HepG2 (cell line): ENCODE data around the gene TADA2A. TPM values are rescaled to one million over a fixed set of nuclear protein-coding genes. Genes with fewer than 3 reads are reported as not detected.
"Not testable (repeated sequence)": the region's sequence is repeated elsewhere in the genome, so short reads cannot be mapped to it uniquely, and the experiment has no call there.

ENCODE experiments used
- ATAC-seq: fragments of 200-7000 bp; cut with Tn5 transposase; 3 replicates; pipeline ENCODE4 v1.9.1; 2020; ENCODE audit warnings: mild to moderate bottlenecking, moderate library complexity
- BruUV-seq: library from RNA; stranded (reverse); fragments of 400-500 nt; replicated peaks from 2 replicates; lab custom pipeline; 2021; lab: Mats Ljungman, UMichigan
- CTCF ChIA-PET: fragments of 300-600 bp; formaldehyde crosslinking; extraction: SDS; loops from one replicate; lab custom pipeline; 2021; ENCODE audit warnings: low total read pairs, inconsistent platforms, low intra/inter-chr PET ratio; lab: Yijun Ruan, JAX
- POLR2A ChIA-PET: fragments of 350-600 bp; sonication (Branson Sonifier 250); formaldehyde crosslinking; loops from one replicate; lab custom pipeline; 2020; ENCODE audit warnings: antibody characterized with exemption, inconsistent platforms; lab: Yijun Ruan, JAX
- DNase-seq: peaks from one replicate; pipeline ENCODE4 v3.0.0-alpha.2; 2015; ENCODE audit warnings: low spot score
- FAIRE-seq: peaks from 3 replicates; lab custom pipeline; 2011; peaks lifted over from hg19 to GRCh38; lab: Jason Lieb, UNC
- H2AFZ ChIP-seq: one replicate; pipeline ENCODE4 v1.6.1; 2011; ENCODE audit warnings: low read length, inconsistent platforms
- H3K27ac ChIP-seq: fragments of 300-600 bp; 3 replicates; pipeline ENCODE4 v1.8.0; 2011; ENCODE audit warnings: mixed run types, mild to moderate bottlenecking, mixed read lengths, low read length, inconsistent platforms; ENCODE audit not compliant: insufficient read depth; ENCODE audit errors: extremely low read length
- H3K27me3 ChIP-seq, 2 experiments: fragments of 200-600 bp in 1 of 2; 2 replicates in 1 of 2; 3 replicates in 1 of 2; pipeline versions ENCODE4 v1.6.0 to v1.8.0; 2011; ENCODE audit warnings: low read length in 2 of 2, mild to moderate bottlenecking in 2 of 2, moderate library complexity in 2 of 2, inconsistent platforms in 1 of 2; ENCODE audit not compliant: insufficient read depth in 2 of 2, control insufficient read depth in 1 of 2
- H3K36me3 ChIP-seq, 2 experiments: fragments of 200-600 bp in 1 of 2; replicated peaks in 1 of 2; 2 replicates in 1 of 2; 3 replicates in 1 of 2; pipeline versions ENCODE4 v1.5.1 to v1.8.0; 2011; ENCODE audit warnings: low read length in 2 of 2, inconsistent platforms in 1 of 2; ENCODE audit not compliant: insufficient read depth in 2 of 2, control insufficient read depth in 1 of 2
- H3K4me1 ChIP-seq: 2 replicates; pipeline ENCODE4 v1.5.1; 2012; ENCODE audit warnings: low read length, inconsistent platforms; ENCODE audit not compliant: insufficient read depth
- H3K4me2 ChIP-seq: 2 replicates; pipeline ENCODE4 v1.6.0; 2011; ENCODE audit warnings: low read depth, low read length, inconsistent platforms
- H3K4me3 ChIP-seq, 3 experiments: fragments of 200-600 bp in 1 of 3; sonication (generic), shearing (Covaris generic) in 1 of 3; replicated peaks in 1 of 3; 2 replicates each; pipeline ENCODE4 v1.5.1; 2011 to 2016; ENCODE audit warnings: low read length in 3 of 3, inconsistent platforms in 2 of 3, low read depth in 2 of 3, mild to moderate bottlenecking in 2 of 3, control low read depth in 1 of 3, mixed read lengths in 1 of 3; ENCODE audit not compliant: insufficient read depth in 1 of 3
- H3K79me2 ChIP-seq: one replicate; pipeline ENCODE4 v1.6.1; 2011; ENCODE audit warnings: low read length, inconsistent platforms; ENCODE audit not compliant: insufficient read depth
- H3K9ac ChIP-seq: 2 replicates; pipeline ENCODE4 v1.6.0; 2011; ENCODE audit warnings: mild to moderate bottlenecking, low read depth, low read length, inconsistent platforms; ENCODE audit not compliant: insufficient read depth
- H3K9me3 ChIP-seq: 2 replicates; pipeline ENCODE4 v1.5.1; 2012; ENCODE audit warnings: mild to moderate bottlenecking, low read length
- H4K20me1 ChIP-seq: 2 replicates; pipeline ENCODE4 v1.6.0; 2011; ENCODE audit warnings: inconsistent platforms, mild to moderate bottlenecking, low read length, moderate library complexity; ENCODE audit not compliant: insufficient read depth
- ARID3A ChIP-seq: IDR thresholded peaks from 2 replicates; pipeline ENCODE4 v1.6.1; 2012; ENCODE audit warnings: low read depth, low read length, improper control_type of control experiment
- ATF4 ChIP-seq, 2 experiments: fragments of 450-650 bp in 1 of 2; sonication (generic) in 1 of 2; formaldehyde crosslinking; IDR thresholded peaks; 2 replicates each; pipeline versions ENCODE4 v1.5.0 to v1.8.0; 2020 to 2022; ENCODE audit warnings: mild to moderate bottlenecking in 1 of 2, missing genetic modification reagents in 1 of 2
- HOXA9 ChIP-seq: sonication (generic); formaldehyde crosslinking; IDR thresholded peaks from 2 replicates; pipeline ENCODE4 v1.8.1; 2022; ENCODE audit warnings: missing genetic modification reagents, mild to moderate bottlenecking, moderate library complexity, borderline replicate concordance
- PHB2 ChIP-seq: fragments of 450-650 bp; IDR thresholded peaks from 2 replicates; pipeline ENCODE4 v1.6.1; 2018; ENCODE audit not compliant: partially characterized antibody
- PRDM4 ChIP-seq: sonication (generic); formaldehyde crosslinking; IDR thresholded peaks from 2 replicates; pipeline ENCODE4 v1.9.0; 2021; ENCODE audit warnings: missing genetic modification reagents, borderline replicate concordance
- RCOR2 ChIP-seq: IDR thresholded peaks from 2 replicates; pipeline ENCODE4 v1.6.1; 2016; ENCODE audit warnings: missing biosample characterization, missing genetic modification reagents
- YEATS4 ChIP-seq: sonication (generic); formaldehyde crosslinking; IDR thresholded peaks from 2 replicates; pipeline ENCODE4 v1.4.0; 2020; ENCODE audit warnings: missing genetic modification reagents, borderline replicate concordance
- ZNF839 ChIP-seq: sonication (generic); formaldehyde crosslinking; IDR thresholded peaks from 2 replicates; pipeline ENCODE4 v1.4.0; 2020; ENCODE audit warnings: missing genetic modification reagents, mild to moderate bottlenecking, borderline replicate concordance
- WGBS: methylation state at CpG from one replicate; pipeline ENCODE4 v1.1.6; 2017; ENCODE audit warnings: low lambda C conversion rate; 5-methylcytosine and 5-hydroxymethylcytosine counted together
- in situ Hi-C: cut with HindIII; loops from 2 replicates; pipeline ENCODE4 v1.10.0; 2017; ENCODE audit warnings: low pct_unique_long_range_greater_than_20kb; ENCODE audit not compliant: extremely low pct_ligation_motif_present
- intact Hi-C: fragments of 100-400 bp; cut with micrococcal nuclease; formaldehyde crosslinking; loops from one replicate; pipeline ENCODE4 v1.10.0; 2022; ENCODE audit not compliant: unreplicated experiment
- polyA plus RNA-seq, 8 experiments: library from polyadenylated mRNA; depleted of rRNA in 3 of 8; stranded (reverse) in 7 of 8; unstranded in 1 of 8; fragments of >200 nt; fragmentation: Illumina TruSeq in 4 of 8; extraction: Trizol in 4 of 8; gene quantifications; 2 replicates each; pipeline versions ENCODE4 v1.2.1 to v1.2.3, GENCODE V29; 2011 to 2016; ENCODE audit warnings: low read depth in 4 of 8, missing spikeins in 1 of 8, mixed read lengths in 1 of 8; ENCODE audit not compliant: insufficient read depth in 1 of 8
- total RNA-seq, 5 experiments: library from RNA; depleted of rRNA; stranded (reverse); fragments of >200 nt; fragmentation: Illumina TruSeq; extraction: Trizol; gene quantifications; 2 replicates each; pipeline ENCODE4 v1.2.3, GENCODE V29; 2016; ENCODE audit warnings: low read depth in 1 of 5

TADA2A gene
- total and polyA plus RNA-seq, 2 of the 13 experiments (the other 11 are each of a cell fraction or from before 2014, with no cell fraction given) = 8.0 to 14.0 TPM

- H3K4me3 ChIP-seq, CTCF ChIA-PET, H3K9ac ChIP-seq, DNase-seq, FAIRE-seq, H3K27me3 ChIP-seq, ATAC-seq, H3K9me3 ChIP-seq, in situ Hi-C loops, intact Hi-C loops, H3K4me1 ChIP-seq, H3K27ac ChIP-seq, H2AFZ ChIP-seq, H3K79me2 ChIP-seq, H3K36me3 ChIP-seq, H3K4me2 ChIP-seq, H4K20me1 ChIP-seq, BruUV-seq: not testable (repeated sequence)
- POLR2A ChIA-PET = interaction anchor here (1.2 kb wide), 1 partner anchor 44 kb away, joined by 4 read pairs; no protein-coding TSS in a partner anchor
- TF ChIP-seq ATF4 (CRISPR knock-in tag; IDR thresholded peaks at IDR 0.05) = 0 out of 4 replicates have a peak, but pooled peaks of 1 of the 2 experiments have one; percentile 36
- WGBS = 85% methylated on average over 3 of the region's 3 CpGs
These were observed 51.1 kb downstream of the TADA2A start for GRCh38 chr17:37457801-37458200.

- Histone ChIP-seq H3K9ac (no peak overlapping the region), H3K4me3 (no peak overlapping the region), H3K4me2 (no peak overlapping the region), H3K27me3 (no peaks in the 10 kb centered on the region), H3K36me3 (peaks cover 2 to 3% of the 10 kb centered on the region in 2 experiments; a peak in 1 of 5 replicates), H2AFZ (no peak overlapping the region), H3K79me2 (no peaks in the 10 kb centered on the region), H4K20me1 (no peaks in the 10 kb centered on the region), H3K9me3 (no peaks in the 10 kb centered on the region), H3K27ac (no peak overlapping the region)
- no TSS peak for BruUV-seq
- 94% methylated on average over 3 of the region's 3 CpGs for WGBS
- intact Hi-C loops = no loop called here
- no peak for ATAC-seq
- no peak for DNase-seq
- POLR2A ChIA-PET = no interaction called here
- TF ChIP-seq PRDM4 = no peak
- TF ChIP-seq HOXA9 (CRISPR knock-in tag) = no peak
- no peak for TF ChIP-seq ZNF839 (CRISPR knock-in tag)
- TF ChIP-seq YEATS4 = no peak
- TF ChIP-seq PHB2 = no peak
- no peak for TF ChIP-seq ARID3A
- TF ChIP-seq RCOR2 (CRISPR knock-in tag) = no peak
- TF ChIP-seq, all 625 proteins: peak for 0
- FAIRE-seq = no peak
- in situ Hi-C loops = no loop called here
- H3K4me1 ChIP-seq = no peaks in the 10 kb centered on the region
- CTCF ChIA-PET = no interaction called here
These were observed 52.1 kb downstream of the TADA2A start for GRCh38 chr17:37458805-37459204.
